ENCODE measurements around the gene RSL24D1.

DNA sequence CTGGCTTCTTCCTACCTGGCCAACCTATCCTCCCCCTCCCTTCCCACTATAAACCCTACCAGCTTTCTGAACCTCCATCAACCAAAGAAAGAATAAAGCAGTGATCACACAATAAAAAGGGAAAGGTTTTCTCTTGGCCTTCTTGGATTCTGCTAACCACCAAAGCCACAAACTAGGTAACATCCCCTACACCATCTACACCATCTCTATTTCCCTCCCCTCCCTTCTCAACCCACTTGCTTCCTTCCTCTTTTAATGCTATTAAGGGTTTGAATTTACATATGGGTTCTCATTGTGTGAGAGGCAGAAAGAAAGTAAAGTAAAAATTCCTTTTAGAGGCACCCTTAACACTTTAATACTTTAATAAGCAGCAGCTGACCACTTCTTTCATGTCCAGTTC, 25.8 kb upstream of the RSL24D1 start:
- TF ChIP-seq, protein P1, sequence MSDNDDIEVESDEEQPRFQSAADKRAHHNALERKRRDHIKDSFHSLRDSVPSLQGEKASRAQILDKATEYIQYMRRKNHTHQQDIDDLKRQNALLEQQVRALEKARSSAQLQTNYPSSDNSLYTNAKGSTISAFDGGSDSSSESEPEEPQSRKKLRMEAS (IDR thresholded peaks at IDR 0.05), result no peak
- TF ChIP-seq, protein P2, sequence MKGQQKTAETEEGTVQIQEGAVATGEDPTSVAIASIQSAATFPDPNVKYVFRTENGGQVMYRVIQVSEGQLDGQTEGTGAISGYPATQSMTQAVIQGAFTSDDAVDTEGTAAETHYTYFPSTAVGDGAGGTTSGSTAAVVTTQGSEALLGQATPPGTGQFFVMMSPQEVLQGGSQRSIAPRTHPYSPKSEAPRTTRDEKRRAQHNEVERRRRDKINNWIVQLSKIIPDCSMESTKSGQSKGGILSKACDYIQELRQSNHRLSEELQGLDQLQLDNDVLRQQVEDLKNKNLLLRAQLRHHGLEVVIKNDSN (IDR thresholded peaks at IDR 0.05), result no peak

Measured in Ishikawa (cell line).